NCI-H526 (cell line): ENCODE results near the gene PTCD3.

ENCODE experiments used
- DNase-seq, 2 experiments: peaks; one replicate each; lab custom pipeline; 2025; lab: John Stamatoyannopoulos, UW

Gene PTCD3

DNA sequence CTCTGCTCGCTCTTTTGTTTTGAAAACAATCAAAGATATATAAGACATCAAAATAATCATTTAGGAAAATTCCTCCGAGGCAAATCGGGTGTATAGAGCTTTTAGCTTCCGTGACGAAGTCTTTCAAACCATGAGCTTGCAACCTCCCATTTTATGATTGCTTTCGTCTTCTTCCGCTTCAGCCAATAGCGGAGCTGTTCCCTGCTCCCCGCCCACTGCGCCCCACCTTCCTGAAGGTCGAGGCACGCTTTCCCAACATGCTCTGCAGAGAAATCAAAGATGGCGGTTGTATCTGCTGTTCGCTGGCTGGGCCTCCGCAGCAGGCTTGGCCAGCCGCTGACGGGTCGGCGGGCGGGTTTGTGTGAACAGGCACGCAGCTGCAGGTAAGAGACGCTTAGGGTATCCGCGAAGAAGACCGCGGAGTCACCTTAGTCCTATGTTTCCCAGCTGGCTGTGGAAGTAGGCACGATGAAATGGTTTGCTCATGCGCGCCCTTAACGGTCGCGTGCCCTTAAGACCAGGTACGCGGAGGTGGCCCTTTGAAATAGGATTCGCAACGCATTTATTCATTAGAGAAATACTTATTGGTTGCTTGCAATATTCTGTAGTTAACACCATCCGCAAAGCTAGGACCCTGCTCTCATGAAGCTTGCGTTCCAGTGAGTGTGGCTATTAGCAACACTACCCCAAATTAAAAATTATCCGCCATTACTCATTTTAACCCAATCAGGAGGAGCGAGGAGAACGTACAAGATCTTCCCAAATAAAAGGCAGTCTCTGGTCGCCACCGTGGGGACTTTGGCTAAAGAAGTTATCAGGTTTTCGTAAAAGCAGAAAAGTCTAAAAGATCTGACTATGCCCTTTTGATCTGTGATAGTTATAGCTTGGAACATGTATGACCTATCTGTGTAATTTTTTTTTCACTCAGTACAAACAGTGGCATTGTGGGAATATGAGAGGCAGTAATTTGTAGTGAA lies at the start of gene PTCD3:
Gene PTCD3, plus strand, starts transcription at position 267 of the 977 bp plus-strand sequence. Its CDS starts 13 bp downstream, at position 280.
- DNase-seq, result peak; percentile 95 to 97

DNA sequence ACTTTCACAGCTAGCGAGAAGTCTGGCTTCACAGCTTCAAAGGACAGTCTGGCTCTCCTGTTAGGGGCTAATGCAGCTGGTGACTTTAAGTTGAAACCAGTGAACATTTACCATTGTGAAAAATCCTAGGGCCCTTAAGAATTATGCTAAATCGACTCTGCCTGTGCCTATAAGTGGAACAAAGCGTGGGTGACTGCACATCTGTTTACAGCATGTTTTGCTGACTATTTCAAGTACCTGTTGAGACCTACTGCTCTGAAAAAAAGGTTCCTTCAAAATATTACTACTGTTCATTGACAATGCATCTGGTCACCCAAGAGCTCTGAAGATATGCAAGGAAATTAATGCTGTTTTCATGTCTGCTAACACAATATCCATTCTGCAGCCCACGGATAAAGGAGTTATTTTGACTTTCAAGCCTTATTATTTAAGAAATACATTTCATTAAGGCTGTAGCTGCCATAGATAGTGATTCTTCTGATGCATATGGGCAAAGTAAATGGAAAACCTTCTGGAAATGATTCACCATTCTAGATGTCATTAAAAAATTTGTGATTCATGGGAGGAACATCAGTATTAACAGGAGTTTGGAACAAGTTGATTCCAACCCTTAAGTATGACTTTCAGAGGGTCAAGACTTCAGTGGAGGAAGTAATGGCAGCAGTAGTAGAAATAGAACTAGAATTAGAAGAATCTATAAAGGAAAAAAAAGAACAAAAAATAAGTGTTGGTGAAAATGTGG lies 49.3 kb upstream of the PTCD3 start:
- DNase-seq, result no peak

DNA sequence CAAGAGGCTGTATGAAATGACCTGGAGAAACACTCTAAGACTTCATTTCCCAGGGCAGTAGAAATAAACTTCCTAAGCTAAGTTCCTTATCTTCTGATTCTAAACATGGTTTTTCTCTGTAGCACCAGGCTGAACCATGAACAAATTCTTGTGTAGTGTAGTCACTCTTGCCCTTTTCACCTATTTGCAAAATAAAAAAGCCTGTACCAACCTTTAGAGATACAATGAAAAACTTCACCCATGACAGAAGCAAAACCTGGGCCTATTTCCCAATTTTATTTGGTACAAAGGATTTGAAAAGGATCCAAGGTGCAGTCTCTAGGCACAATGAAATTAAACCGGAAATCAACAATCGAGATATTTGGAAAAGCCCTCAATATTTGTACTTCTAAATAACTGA lies 44.0 kb upstream of the PTCD3 start:
- no peak for DNase-seq

DNA sequence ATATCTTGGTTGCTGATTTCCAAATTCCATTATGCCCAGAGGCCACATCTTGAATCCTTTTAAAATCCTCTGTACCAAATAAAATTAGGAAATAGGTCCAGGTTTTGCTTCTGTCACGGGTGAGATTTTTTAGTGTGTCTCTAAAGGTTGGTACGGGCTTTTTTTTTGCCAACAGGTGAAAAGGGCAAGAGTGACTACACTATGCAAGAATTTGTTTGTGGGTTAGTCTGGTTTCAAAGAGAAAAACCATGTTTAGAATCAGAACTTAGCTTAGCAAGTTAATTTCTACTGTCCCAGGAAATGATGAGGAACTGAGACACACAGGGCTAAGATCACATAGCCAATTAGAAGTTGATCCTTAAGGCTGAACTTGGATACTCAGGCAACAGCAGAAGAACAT lies 42.0 kb upstream of the PTCD3 start:
- no peak for DNase-seq

DNA sequence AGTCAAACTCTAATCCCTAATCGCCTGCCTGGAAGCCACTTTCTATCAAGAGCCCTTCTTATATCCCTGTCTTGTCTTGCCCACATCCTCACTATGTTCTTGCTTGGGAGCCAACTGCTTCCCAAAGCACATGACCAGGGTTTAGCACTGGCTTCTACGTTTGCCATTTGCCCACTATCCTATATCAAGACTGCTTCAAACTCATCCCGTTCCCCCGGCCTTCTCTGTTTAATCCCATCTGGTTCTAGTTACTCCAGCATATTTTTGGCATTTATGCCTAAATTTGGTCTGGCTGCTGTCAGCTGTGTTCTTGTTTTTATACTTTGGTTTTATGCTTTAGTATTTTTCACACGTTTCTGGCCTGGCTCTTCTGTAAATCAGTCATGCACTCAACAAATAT lies 40.5 kb upstream of the PTCD3 start:
- no peak for DNase-seq

DNA sequence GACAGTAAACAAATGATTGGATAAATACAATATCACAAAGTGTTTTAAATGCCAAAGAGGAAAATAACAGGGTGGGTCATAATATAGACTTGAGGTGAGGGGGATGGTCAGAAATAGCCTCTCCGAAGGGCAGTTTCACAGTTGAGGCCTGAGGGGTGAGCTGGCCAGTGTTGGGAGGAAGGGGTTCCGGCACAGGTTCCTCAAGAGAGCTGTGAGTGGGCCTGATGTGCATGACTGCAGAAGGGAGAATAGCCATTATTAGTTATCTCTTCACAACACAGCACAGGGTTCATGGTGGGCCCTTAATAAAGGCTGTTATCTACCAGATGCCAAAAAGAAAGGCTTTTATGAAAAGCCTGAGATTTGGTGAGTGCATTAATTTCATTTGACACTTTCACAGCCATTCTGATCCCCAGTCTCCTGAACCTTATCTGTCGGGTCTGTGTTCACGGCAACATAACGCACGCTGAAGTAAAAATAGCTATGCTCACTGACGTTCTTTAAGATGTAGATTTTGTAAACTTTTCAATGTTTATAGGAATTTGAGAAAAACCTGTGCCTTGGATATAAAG lies 39.9 kb upstream of the PTCD3 start:
- DNase-seq, result no peak

DNA sequence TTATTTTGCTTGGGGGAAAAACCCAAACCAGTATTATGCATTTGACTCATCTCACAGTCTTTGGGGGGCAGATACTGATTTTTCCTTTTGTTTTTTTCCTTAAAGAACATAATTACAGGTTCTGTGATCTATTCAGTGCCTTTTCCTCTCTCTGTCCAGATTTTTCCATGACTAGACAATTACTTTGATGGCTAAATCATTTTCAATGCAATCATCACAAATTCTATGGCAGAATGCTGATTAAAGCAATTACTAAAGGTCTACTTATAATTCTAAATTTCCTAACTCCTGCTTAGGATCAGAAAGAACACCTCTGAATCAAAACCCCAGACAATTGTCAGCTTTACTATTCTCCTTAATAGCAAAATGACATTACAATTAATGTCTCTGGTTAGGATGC lies 39.1 kb upstream of the PTCD3 start:
- no peak for DNase-seq

DNA sequence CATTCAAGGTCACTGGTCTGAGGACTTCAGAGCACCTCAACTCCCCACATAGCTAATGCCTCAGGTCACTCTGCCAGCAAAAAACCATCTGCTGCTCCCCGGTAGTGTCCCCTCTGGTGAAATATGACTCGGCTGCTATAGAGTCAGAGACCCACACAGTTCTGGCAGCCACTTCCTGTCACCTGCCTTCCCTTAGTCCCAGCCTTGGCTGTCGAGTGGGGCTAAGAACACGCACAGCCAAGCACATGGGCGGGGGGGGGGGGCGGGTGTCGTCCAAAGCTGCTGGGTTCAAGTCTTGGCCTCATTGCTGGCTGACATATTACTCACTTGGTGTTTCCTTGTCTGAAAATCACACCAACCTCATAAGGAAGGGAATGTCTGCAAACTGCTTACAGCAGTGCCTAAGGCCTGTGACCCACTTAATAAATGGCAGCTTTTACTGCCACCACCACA lies 37.9 kb upstream of the PTCD3 start:
- no peak for DNase-seq

DNA sequence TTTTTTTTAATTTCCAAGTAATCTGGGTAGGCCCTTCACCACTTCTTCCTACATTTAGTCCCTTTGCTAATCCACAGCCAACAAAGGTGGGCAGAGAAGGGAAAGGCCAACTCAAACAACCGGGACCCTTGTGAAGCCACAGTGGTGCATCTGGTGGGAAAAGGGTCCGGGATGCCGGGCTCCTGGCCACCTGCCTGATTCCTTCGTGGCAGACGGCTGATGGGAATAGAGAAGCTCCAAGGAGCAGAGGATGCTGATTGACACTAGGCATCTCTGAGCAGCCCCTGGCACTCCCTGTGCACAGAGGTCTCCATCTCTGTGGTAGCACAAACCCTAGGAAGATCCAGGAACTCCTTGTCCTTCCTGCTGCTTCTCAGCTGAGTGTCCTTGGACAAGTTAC lies 37.4 kb upstream of the PTCD3 start:
- DNase-seq, result no peak

DNA sequence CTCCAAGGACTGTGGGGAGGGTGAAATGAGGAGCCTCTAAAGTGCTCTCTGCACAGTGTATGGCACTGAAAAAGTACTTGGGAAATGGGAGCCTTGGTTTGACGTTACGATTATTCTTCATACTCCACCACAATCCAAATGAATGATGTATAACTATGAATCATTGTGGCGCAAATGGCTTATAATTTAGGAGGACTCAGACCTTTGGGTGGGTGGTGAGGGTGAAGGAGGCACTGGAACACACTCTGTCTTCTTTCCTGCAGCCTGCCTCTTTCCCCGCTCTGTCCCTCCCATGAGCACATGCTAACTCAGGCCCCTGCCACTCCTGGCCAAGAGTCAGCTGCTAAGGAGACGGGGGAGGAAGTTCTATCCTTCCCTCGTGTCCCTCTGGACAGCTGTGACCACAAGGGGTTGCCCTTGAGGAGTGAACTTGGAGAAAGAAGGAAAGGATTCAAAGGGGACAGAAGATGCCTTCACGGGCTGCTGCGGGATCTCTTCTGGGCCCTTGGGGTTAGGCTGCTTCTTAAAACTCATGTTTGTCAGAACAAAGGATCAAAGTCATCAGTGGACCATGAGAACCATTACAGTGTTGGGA lies 36.8 kb upstream of the PTCD3 start:
- DNase-seq, result no peak

DNA sequence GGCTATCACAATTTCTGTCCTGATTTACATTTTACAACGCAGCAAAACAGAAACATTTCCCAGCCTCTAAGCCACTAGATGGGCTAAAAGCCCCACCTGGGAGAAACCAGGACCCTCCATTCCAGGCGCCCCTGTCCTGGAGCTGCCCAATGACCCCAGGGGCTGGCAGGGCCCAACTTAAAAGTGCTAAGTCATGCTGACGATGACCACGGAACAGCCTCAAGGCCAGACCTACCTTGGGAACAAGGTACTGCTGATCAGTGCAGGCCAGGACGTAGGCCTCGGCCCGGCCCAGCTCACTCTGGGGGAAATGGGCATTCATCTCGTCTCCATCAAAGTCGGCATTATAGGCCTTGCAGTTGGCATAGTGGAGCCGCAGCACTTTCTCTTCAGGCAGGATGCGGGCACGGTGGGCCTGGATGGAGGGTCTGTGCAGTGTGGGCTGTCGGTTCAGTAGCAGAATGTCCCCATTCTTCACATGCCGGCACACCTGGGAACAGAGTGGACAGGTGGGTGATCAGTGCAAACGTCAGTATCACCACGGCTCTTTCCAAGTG lies 36.2 kb upstream of the PTCD3 start:
- no peak for DNase-seq

DNA sequence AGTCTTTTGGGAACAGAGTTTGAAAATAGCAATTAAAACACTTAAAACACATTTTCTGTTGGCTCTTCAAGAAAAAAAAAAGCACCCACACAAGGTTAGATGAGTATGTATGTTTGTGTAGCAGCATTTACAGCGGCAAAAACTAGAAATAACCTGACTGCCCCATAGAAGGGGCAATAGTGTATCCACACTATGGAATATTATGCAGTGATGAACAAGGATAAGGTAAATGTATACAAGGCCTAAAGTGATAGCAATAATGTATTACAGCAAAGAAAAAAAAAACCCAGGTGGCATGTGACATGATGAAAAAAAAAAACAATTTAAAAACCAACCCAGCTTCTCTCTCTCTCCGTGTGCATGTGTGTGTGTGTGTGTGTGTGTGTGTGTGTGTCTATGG lies 35.2 kb upstream of the PTCD3 start:
- DNase-seq, result no peak

DNA sequence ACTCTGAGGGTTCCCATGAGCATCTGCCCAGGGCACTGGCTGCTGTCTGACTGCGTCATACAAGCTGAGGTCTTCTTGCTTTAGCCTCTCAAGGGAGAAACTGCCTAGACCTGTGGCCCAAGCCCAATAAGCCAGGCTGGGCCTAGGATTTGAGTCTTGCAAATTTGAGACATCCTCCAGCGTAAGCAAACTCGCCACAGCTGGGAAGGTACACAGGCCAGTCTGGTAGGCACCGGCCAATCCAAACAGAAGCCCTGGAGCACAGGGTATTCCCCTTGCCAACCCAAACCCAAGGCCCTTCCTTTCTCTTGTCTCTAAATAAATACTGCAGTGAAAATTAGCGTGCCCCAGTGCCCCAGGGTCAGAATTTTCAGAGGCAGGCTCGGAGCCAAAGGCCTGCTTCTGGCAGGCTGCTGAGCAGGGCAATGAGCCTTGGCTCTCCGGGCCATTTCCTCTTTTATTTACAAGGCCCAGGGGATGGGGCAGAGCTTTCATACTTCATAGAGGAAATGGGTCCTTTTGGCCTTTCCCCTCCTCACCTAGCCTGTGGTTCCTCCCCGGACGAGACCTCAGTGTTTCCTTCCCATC lies 33.7 kb upstream of the PTCD3 start:
- DNase-seq, result no peak

DNA sequence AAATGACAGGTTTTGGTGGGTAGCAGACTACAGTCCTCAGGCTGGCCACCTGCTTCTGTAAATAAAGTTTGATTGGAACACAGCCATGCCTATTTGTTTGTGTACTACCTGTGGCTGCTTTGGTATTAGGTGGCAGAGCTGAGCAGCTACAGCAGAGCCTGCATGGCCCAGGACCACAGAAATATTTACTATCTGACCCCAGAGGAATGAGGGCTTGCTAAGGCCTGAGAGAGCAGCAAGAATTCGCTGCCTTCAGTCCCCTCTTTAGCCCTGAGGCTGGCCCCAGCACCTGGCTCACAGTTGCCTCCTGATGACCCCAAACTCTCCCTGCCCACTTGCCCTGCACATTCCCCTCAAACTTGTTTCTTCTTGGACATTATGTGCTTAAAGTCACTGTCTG lies 32.8 kb upstream of the PTCD3 start:
- DNase-seq, result no peak

DNA sequence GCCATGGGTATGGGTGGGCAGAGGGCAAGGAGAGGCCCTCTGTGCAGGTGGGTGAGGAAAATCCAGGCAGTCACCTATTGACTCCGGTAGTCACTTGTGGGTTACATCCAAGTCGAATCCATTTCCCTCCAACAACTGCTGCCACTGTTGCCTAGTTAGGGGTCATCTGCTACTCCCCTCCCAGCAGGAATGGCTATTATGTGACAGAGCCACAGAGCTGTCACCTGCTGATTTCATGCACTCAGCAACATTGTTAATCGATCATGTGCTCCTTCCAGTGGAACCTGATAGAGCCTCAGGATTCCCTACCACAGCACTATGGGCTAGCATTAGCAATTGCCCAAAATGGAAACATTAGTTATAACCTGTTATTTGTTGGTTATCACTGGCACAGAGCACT lies 31.8 kb upstream of the PTCD3 start:
- no peak for DNase-seq

DNA sequence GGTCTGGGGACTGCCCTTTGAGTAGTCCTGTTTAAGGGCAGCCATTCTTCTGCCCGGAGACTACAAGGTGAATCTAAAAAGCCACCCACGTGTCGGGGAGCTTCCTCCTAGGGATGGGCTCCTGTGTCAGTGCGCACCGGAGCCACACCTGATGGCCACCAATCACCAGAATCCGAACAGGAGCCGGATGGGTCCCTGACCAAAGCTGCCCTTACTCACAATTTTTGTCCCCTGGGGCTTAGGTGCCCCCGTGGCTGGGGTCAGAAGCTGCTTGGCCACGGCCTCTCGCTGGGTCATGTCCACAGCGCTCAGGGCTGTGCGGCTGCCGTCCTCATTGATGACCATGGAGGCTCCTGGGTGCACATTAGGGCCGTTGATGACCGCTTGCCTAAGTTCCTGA lies 31.2 kb upstream of the PTCD3 start:
- DNase-seq, result no peak

DNA sequence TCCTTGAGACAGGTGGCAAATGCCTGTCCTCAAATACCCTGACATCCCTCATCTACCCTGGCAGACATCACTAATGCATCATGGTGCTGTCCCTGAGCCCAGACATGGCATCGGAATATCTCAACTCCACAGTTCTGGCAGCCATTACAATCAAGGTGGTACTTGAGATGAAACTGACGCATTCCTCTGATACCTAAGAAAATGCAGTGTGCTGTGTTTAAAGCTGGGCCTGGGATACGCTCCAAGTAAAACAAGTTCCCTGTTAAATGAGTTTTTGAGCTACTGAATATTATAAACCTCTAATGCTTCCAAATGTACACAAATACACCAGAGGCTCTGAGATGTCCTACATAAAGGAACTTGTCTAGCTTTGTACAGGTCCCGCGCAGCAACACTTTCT lies 30.1 kb upstream of the PTCD3 start:
- DNase-seq, result no peak

DNA sequence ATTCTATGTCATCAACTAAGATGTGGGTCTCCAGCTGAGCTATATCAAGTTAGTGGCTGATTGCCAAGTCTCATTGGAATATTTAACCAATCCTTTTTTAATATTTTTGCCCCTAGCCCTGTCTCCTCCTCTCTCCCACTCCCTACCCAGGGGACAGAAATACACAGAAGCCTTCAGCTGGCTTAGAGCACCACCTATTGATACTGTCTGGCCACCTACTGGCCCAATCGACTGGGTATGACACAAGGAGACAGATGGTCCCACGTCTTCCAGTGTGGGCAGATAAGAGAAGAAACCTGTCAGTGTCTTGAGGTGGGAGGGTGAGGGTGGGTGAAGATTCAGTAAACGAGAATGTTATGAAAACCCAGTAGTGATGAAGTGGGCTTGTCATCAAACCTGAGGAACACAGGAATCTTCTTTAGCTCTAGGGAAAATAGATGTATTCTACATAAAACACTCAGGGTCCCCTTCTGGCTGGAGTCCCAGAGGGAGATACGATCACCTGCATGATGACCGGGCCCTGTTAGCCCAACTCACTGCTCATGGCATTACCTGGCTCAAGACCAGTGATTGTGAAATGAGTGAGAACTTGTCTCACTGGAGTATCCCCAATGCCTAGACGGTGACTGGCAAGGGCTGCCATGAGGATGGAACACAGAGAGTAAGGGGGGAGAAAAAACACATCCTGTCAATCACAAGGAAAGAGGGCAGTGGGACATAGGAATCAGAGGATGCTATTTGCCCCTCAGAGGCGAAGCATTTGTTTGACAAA lies 27.1 kb upstream of the PTCD3 start:
- DNase-seq, result peak in 1 of 2 experiments; percentile 11

DNA sequence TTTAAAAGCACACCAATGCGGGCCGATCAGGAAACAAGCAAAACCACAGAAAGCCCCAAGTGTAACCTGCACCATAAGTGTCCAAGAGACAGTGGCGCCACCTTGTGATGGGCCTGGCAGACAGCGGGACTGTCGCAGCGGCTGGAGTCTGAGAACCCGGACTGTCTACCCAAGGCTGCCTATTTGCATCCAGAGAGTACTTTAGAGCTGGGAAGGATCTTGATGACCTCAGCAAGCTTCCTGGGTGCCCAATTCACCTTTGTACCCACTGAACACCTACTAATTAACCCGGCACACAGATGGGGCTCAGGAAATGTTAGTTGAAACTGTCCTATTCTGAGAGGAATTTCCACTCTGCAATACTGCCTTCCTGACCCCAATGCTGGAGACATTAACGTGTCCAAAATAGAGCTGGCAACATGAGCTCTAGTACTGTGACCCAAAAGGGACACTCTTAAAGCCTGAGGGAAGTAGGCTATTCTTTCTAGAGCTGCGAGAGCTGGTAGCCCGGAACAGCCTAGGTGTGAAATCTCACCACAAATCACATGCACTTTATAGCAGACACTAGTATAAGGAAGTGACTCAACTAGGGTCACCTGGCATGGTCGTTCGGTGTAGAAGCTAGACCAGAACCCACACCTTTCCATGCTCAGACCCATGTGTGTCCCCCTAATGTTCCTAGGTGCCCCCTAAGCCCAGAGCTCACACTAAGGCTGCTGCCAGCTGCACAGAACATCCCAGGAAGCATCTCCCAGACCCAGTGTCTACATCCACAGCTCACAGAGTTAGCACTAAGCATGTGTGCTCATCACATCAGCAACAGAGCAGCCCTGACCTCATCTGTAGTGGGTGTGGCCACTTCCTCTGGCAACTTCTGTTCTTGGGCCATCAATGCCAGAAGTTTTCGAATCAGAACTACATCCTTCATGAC lies 25.8 kb upstream of the PTCD3 start:
- peak; percentile 10 to 64 for DNase-seq

DNA sequence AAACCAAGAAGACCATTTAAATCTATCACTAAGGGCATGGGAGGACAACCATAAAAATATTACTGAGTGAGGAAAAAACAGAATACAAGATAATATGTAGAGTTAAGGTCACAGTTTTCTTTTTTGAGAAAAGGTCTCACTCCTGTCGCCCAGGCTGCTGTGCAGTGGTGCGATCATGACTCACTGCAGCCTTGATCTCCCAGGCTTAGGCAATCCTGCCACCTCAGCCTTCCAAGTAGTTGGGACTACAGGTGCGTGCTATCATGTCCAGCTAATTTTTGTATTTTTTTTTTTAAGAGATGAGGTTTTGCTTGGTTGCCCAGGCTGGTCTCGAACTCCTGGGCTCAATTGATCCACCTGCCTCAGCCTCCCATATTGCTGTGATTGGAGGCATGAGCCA lies 24.3 kb upstream of the PTCD3 start:
- DNase-seq, result no peak
